GM21360 (cell line): ENCODE data around the gene MAP4.

Experiments
- ATAC-seq: cut with Tn5 transposase; IDR thresholded peaks from one replicate; pipeline ENCODE4 v1.9.1; 2021; ENCODE audit warnings: mild to moderate bottlenecking, moderate library complexity; ENCODE audit not compliant: unreplicated experiment

MAP4 gene

GRCh38 chr3:47974974-47975470 is 41.2 kb downstream of the MAP4 start:
- no peak for ATAC-seq

GRCh38 chr3:47971081-47971480 is 45.1 kb downstream of the MAP4 start:
- no peak for ATAC-seq

GRCh38 chr3:47964740-47965139 is 51.5 kb downstream of the MAP4 start:
- ATAC-seq, result no peak

- ATAC-seq, result no peak
These were observed 54.2 kb downstream of the MAP4 start for GRCh38 chr3:47961815-47962606.

- no peak for ATAC-seq
These were observed 55.2 kb downstream of the MAP4 start for GRCh38 chr3:47961036-47961435.

GRCh38 chr3:47956521-47956920 is 59.7 kb downstream of the MAP4 start:
- no peak for ATAC-seq

GRCh38 chr3:47954567-47954966 is 61.6 kb downstream of the MAP4 start:
- no peak for ATAC-seq

- no peak for ATAC-seq
These were observed 65.6 kb downstream of the MAP4 start for GRCh38 chr3:47950453-47951169.

- ATAC-seq, result no peak
These were observed 66.2 kb downstream of the MAP4 start for GRCh38 chr3:47949979-47950378.

GRCh38 chr3:47940232-47940631 is 76.0 kb downstream of the MAP4 start:
- ATAC-seq, result no peak

- no peak for ATAC-seq
These were observed 83.8 kb downstream of the MAP4 start for GRCh38 chr3:47932421-47932820.

- no peak for ATAC-seq
These were observed 85.2 kb downstream of the MAP4 start for GRCh38 chr3:47930979-47931378.

GRCh38 chr3:47916696-47917095 is 99.5 kb downstream of the MAP4 start:
- no peak for ATAC-seq

- no peak for ATAC-seq
These were observed 100.0 kb downstream of the MAP4 start for GRCh38 chr3:47916201-47916600.

- no peak for ATAC-seq
These were observed 104.2 kb downstream of the MAP4 start for GRCh38 chr3:47912006-47912504.

- no peak for ATAC-seq
These were observed 105.3 kb downstream of the MAP4 start for GRCh38 chr3:47910777-47911440.

GRCh38 chr3:47910233-47910632 is 106.0 kb downstream of the MAP4 start:
- no peak for ATAC-seq

GRCh38 chr3:47909607-47910006 is 106.6 kb downstream of the MAP4 start:
- ATAC-seq, result no peak

GRCh38 chr3:47908744-47909143 is 107.5 kb downstream of the MAP4 start:
- no peak for ATAC-seq

GRCh38 chr3:47907784-47908183 is 108.4 kb downstream of the MAP4 start:
- no peak for ATAC-seq

- ATAC-seq, result no peak
These were observed 113.5 kb downstream of the MAP4 start for GRCh38 chr3:47902746-47903145.
